ENCODE measurements around the gene TAF3.

Gene TAF3

DNA sequence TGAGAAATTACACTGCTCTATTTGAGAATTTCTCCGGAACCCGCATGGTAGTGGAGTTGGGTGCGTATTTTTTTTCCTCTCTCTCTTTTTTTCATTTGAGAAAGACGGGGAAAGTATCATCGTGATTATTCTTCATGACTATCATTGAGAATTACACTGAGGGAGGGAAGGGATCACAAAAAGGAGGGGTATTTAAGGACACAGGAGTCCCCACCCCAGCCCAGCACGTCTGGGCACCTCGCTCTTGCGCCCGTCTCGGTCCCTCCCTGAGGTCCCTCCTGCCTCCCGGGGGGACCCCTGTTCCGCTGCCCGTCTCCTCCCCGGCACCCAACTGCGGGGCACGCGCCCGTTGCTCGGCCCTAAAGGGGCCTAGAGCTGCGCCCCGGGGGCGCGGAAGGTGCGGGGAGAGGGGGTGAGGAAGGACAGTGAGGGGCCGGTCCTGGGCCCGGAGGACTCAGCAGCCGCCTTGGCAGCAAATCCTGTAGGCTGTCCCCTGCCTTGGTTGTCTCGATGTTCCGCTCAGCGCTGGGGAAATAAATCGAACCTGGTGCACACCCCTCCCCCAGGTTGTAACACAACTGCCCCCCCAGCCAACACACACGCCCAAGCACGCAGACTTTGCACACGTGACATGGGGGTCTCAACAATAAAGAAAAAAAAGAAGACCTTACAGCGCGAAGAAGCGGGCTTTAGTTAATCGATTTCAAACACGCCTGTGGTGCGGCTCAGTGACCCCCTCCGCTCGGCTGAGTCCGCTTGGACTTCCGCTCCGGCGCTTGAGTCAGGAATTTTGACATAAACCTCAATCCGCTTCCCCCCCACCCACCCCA, 217.6 kb downstream of the TAF3 start:
- no peak for DNase-seq (ENCODE audit: low read depth)

DNA sequence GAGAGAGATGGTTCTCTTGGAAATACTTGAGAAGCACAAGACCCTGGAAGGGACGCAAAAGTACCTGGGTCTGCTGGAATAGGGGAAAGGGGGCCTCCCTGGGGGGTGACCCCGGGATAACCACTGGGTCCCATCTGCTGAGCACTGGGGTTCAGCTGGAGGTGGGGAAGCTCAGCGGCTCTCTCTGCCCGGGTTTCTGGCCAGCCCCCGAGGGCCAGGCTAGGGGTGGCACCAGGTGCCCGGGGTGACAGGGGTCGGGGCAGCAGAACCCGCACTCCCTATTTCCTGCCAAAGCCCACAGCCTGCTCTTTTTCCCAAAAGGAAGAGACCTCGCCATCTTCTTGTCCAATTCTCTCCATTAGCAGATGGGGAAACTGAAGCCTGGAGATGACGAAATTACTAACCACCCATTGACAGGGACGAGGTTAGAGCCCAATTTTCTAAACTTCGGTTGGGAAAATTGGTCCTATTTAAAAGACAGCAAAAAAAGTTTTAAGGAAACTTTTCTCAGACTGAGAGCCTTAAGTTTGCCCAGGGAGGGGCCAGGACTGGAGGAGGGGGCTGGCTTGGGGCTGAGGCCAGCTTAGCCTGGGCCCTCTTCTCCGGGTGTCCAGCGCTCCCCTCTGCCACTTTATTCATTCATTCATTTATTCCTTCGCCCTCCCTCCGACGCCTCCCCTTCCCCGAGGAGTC, 218.3 kb downstream of the TAF3 start:
- DNase-seq (ENCODE audit: low read depth) = no peak

DNA sequence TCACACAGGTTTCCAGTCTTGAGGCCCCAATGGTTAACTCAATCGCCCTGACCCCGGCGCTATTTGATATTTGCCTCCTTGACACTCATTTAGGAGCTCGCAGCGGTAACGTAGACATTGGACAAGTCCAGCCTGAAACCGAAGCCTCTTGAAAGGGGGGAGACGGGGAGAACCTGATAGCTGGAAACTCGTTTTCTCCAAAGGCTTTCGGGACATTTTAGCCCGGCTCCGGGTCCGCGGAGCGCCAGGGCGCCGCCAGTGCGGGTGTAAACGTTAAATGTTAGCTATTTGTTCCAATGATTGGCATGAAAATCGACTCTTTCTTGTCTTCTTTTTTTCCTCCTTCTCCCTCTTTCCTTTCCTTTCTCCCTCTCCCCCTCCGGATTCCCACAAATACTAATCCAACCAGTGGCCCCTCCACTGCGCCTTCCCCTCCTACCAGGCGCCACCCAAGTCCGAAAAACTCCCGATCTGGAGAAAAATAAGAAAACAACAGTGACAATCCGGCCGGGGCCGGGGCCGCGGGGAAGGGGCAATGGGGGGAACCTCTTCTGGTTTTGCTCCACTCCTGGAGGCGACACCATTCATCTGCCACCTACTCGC, 219.0 kb downstream of the TAF3 start:
- DNase-seq (ENCODE audit: low read depth) = no peak

DNA sequence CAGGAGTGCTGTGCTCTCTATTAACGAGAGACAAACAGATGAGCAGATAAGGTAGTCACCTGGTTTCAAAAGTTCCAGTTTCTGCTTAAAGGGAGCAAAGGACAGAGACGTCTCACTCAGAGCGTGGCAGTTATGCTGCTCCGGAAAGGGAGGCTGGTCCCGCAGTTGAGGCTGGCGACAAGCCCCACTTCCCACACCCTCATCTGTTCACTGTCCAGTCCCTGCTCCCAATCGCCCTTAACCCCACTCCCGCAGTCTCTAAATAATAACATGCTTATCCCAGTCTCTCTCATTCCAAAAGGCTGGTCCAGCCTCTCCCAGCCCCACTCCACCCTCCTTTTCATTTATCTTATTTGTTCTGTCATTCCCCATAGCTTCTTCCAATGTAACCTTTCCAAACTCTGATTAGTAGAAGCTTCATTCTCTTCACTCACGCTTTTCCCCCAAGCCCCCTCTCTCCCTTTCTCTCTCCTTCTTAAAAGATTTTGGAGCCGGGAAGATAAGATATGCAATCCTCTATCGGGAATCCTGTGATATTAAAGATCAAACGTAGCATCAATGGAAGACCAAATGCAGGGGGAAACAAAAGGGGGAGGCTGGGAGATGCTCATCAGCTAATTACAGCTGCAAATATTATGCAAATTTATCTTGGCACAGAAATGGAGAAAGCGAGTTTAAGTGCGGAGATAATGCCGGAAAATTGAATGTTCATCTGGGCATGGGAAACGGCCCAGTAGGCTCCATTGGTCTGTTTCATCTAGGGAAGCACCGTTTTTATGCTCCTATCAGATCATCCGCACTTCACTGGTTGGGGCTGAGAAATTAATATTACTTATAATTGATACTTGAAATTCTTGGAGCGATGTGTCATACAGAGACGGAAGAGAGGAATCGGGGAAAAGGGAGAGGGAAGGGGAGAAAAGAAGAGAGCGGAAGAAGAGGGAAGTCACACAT, 219.9 kb downstream of the TAF3 start:
- DNase-seq (ENCODE audit: low read depth) = no peak

DNA sequence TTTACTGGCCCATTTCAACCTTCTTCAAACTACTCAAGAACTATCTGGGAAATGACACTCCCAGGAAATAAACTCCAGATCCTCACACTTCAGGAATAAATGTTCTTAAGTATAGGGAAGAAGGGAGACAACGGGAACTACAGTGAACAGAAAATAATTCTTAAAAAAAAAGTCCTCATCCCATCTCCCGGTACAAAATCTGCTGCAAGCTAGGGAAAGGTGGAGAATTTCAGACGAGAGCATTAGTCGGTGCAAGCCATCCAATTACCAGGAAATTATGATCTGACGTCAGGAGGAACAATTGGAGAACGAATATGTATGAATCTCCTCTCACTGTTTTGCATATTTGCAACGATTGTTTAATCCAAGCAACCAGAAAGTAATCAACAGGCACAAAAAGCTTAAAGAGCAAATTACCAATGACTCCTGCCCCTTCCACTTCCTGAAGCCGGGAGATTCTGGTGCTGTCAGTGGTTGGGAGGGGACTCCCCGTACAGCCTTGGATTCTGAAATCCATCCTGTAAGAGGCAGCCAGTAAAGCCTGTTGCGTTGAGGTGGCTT, 221.1 kb downstream of the TAF3 start:
- no peak for DNase-seq (ENCODE audit: low read depth)

DNA sequence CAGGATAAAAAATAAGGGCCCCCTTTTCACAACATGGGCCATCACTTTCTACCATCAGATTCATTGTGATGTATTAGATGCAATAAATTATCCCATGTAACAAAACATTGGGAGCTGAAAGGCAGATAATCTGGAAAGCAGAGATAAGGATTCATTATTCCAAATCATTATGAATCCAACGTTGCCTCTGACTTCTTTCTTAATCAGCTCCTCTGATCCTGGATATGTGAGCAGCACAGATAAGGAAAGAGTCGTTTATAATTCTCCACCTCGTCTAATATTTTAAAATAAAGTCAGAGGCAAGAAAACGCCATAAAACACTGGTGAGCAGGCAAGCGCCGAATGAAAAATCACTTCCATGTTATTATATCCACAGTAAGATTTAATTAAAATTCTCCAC, 222.3 kb downstream of the TAF3 start:
- no peak for DNase-seq (ENCODE audit: low read depth)

DNA sequence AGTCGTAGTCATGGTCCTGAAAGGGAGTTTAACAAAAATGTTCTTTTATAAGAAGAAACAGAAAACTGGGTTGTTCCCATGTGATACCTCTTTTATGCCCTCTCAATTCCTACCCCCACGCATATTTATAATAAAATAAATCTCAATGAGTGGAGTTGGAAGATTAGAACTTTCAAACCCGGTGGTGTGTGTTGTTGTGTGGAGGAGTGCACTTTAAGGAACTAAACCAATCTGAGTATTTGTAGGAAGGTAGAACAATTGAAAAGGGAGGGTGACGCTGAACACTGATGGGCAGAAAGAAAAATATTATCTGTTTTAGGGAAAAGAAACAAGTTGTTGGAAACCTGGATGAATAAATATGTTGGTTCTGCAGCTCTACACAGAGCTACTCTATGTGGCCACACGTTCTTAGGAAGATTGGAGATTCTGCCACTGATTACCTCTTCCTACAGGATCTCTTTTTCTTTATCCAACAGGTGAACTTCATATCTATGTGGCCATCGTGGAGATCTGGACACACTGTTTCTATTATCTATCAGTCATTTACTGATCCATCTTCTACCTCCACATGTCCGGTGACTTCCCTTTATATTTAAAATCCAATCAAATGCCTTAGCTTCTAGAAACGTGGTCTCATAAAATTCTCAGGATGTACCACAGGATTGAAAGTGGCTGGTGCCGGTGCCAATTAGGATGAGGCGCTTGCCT, 223.1 kb downstream of the TAF3 start:
- DNase-seq (ENCODE audit: low read depth) = no peak

DNA sequence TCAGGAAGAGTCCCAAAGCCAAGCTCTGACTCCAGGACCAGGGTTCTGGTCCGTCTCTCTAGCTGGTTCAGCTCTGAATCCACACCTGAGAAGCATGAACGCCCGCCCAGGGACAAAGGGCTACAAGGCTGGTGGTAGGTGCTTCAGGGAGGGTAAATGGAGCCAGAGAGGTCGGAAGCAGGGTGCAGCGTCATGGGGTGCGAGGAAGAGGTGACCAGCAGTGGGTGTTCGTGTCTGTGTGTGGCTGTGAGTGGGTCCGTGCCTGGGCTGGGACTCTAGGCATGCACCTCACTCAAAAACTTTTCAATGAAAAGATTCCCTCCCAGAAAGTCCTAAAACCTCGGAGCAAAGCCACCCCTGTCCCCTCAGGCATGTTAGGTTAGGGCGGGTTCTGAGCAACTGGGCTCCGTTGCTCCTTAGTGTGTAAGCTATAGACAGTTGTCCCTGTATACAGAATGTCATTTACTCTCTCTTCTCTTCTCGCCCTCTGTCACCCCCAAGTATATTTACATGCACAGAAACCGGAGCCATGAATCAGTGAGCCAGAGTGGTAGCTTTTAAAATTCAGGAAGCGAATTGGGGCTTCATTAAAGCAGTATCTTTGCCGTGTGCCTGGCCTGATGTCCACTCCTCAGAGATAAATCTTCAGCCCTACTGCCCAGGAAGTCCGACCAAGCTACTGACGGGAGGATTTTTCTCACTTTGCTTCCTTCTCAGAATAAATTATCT, 223.9 kb downstream of the TAF3 start:
- DNase-seq (ENCODE audit: low read depth) = no peak

DNA sequence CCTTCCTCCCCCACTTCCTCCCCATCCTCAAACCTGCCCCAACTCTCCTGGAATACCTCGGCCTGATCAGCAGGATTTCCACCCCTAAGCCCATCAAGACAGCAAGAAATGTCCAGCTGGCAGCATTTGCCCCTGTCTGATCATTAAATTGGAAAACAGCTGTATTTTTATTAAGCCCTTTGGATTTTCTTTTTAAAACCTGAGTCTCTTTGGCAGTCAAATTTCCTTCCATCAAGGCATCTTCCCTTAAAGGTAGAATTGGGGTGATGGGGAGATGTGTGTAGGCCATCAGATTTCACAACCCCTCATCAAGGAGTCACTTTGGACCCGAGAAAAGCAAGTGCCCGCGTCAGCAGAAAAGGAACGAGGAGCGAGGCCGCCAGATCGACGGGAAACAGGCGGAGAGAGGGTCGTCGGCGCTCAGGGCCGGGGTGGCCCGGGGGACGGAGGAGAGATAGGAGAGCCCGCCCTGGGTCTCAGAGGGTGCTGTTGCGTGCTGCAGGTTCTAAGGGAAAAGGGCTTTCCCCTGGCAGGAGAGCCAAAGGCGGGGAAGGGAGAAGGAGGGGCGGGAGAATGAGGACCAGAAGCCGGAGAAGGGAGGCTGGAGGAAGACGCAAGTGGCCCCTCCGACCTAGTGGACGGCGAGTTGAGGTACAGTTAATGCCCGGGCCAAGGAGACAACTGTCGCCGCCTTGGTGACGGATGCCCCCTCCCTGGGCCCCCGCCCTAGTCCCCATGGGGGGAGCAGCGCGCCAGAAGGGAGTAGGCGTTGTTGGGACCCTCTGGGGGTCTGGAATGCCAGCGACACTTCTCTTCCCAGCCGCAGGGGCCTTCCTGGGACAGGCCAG, 224.6 kb downstream of the TAF3 start:
- DNase-seq (ENCODE audit: low read depth) = no peak

DNA sequence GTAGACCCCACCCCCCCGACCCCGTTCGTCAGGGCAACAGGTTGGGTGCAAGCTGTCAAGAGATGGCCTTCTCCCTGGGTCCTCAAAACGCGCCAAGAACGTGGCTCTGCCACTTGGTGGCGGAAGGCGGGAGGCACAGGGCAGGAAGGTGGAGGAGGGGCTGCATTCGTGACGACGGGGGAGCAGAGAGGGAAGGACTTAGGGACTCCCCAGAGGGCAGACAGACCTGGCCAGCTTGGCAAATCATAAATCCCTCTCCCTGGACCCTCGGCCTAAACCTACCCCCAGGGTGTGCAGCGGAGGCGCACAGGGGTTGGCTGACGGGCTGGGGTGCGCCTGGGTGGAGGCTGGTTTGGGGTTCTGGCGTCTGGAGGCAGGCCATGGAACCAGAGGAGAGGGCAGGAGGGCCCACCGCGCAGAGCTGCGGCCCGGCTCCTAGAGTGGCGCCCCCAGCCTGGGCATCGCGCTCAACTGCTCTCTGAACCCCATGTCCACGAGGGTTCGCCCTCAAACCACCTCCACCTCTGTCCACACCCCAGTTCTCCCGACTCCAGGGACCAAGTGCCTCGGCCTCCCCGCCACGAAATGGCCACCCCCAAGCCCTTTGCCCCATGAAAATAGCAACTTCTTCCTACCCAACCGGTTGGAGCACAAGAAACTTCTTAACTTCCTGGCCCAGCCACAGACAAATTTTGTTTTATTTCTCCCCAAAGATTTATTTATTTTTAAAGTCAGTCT, 225.4 kb downstream of the TAF3 start:
- no peak for DNase-seq (ENCODE audit: low read depth)

DNA sequence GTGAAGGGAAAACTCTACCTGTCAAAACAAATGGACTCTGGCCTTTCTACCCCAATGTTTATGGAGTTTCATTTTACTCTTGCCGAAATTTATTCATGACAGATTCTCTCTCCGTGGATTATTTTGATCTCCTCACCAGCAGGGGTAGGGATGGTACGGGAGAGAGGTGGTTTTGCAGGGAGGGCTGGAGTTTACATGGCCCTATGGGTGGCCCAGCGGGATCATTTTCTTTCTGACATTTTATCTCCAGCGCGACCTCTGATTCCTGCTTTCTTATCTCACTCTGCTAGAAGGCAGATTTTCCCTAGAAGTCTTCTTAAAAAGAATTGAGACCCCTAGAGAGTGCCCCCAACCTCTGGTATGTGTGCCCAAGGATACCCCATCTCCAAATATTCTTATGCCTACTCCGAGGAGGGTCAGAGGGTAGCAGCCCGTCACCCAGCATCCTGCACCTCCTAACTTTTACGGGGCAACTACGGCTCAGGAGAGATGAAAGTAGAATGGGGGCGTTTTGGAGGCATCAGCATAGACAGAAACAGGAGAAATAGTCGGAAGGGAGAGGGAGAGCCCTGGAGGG, 226.1 kb downstream of the TAF3 start:
- DNase-seq (ENCODE audit: low read depth) = no peak

DNA sequence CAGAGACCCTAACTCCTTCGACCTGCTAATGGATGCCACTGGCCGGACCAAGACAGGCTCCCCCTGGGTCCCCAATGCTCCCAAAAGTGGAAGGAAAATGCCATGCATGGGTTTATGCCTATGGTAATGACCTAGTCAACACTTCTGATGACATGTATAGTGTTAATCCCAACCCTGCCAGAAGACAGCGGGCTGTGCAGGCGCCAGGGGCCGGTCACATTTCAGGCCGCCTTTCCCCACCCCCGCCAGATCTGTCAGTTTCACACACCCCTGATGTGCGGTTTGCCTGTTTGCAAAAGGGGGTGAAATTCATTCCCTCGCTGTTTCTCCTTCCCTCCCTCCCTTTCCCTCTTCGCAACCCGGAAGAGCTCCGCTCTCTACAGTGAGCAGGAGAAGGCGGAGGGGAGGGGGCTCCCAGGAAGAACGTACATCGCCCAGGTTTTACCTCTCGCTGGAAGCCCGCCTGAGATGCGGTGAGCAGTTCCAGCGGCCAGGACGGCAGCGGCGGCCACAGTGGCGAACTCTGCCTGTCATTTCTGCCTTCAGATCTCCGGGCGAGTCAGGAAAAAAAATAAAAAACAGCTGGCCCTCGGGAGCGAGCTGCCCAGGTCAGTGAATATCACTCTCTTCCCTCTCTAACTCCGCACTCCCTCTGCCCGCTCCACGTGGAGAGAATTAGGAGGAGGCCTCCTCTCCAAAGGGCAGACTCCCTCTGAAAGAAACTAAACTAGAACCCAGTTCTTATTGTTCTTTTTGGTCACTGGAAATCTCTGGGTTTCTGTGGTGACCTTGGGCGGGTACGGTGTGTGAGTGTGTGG, 226.8 kb downstream of the TAF3 start:
- no peak for DNase-seq (ENCODE audit: low read depth)

DNA sequence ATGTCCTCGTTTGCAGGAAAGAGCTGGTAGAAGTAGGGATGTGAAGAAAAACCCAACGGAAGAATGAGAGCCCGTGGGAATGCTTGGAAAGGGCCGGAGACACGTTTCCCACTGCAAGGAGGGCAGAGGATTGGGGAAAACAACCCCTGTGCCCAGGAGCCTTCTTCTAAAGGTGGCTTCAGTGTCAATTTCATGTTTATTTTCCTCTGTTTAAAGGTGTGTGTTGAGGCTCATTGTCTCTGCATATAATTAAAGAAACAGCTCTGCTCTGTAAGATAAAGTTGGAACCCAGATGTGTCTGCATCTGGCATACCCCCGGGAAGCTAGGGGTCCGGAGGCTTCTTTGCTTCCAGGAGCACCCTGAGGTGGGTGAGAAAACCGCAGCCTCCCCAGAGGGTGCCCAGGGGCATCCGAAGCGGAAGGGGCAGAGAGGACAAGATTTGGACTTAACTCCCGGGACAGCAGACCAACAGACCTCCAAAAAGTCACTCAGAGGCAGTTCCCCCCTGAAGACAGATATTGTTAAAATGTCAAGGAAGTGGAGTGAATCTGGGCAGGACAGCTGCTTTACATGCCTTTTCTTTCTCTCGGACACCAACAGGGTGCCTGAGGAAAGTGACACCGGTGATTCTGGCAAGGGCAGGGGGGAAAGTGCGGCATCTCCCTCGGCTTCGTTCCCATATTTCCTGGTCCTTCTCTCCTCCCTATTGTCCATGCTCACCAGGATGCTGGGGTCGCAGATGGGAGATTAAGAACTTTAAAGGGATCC, 227.6 kb downstream of the TAF3 start:
- no peak for DNase-seq (ENCODE audit: low read depth)

DNA sequence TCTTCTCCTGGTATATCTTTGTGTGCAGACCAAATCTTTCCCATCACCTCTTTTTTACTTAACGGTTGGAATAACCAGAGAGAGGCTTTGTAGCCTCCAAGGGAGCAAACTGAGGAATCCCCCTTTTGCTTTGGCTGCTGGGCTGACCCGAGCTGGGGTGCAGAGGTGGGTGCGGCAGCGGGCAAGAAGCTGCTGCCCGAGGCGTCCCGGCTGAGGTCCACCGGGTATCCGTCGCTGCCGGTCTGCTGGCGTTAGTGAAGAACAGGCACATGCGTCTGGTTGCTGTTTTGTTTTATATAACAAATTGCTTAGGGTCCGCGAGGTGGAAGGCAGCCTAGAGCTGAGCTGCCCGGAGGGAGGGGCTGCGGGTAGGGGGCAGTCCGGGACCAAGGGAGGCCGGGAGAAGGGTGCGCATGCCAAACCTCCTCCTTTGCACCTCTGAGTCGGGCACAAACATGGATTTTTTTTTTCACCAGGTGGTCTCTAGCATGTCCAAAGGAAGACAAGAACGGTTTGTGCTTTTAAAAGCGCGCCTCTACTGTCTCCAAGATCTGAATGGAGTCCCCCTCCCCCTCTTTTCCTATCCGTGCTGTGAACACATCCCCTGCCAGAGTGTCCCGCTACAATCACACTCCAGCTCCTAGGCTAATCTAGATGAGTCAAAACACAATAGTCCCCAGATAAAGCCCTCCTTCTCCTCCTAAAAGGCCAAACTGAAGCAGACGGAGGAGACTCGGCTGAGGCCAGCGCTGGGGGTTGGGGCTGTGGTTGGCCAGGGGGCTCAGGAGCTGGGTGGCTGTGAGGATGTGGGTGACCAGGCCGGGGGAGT, 229.4 kb downstream of the TAF3 start:
- DNase-seq (ENCODE audit: low read depth) = no peak

DNA sequence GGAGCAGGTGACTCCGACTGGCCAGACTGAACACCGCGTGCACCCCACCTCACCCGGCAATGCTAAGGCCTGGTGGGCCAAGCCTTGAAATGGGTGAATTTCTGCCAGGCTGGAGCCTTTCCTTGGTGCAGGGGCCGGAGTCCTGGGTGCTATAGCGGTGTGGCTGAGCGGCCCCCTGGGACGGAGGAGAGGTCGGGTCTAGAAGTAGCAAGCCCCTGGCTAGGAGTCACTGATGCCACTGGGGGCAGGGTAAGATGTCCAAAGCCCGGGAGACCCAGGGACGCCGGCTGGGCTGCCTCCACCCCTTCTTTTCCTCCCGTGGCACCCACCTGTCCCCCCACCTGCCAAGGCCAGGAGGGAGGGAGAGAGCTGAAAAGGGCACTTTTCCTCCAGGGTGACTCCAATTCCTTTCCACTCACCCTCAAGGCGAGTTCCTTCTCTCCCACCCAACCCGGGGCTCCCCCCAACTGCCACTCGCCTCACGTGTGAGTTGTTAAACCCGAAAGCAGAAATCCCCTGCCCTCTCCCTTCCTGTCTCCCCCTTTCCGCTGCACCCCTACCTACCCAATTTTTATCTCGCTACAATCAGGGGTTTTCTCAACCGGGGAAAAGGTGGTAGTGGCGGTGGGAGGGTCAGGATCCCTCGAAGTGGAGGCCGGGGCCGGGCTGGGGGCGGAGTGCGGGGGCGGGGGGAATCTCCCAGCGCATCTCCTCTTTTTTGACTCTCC, 230.1 kb downstream of the TAF3 start:
- no peak for DNase-seq (ENCODE audit: low read depth)
